Measurements from ENCODE around the gene INSL3. TPM values are rescaled to one million over a fixed set of nuclear protein-coding genes. Genes with fewer than 3 reads are reported as not detected.

The INSL3 gene
- total and polyA plus RNA-seq, 2 of the 13 experiments (the other 11 are each of a cell fraction or from before 2014, with no cell fraction given), result 0.30 TPM; not detected in 1

DNA sequence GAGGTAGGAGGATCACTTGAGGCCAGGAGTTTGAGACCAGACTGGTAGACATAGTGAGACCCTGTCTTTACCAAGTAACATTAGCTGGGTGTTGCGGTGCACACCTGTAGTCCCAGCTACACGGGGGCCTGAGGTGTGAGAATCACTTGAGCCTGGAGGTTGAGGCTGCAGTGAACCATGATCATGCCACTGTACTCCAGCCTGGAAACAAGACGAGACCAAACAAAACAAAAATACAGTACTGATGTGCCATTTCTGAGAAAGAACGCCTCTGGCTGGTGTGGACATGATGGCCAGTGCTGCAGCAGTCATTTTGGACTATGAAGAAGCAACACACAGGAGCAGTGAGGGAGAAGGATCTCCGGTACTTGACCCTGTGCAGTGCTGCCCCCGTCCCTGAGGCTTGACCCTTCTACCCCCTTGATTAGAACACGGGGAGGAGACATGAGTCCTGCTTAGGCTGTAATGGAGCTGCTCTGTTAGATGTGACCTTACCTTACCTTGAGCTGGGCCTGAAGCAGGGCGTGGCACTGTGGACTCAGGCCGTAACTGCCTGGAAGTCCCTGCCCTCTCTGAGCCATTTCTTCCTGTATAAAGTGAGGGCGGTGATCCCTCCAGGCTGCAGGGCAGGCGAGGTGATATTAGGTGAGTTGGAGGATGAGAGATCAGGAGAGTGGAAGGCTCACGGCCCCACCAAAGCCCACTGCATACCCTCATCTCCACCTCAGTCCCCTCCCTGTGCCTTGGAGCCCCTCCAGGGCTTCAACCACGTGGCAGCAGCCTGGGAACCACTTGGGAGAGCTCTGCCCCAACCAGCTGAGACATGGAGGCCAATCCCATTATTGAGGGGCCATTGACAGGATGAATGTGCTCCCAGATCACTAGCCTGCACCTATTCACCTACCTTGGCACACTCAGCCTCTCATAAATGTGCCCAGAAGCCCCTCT is 44.3 kb upstream of the INSL3 start:
- peak overlapping the region; percentile 14 for H3K27ac ChIP-seq (ENCODE audit: extremely low read length, insufficient read depth, low read length)
- intact Hi-C loops (cut with micrococcal nuclease; ENCODE audit: unreplicated experiment) (no loop called here), in situ Hi-C loops (cut with HindIII; ENCODE audit: extremely low pct_ligation_motif_present, low pct_unique_long_range_greater_than_20kb) (loop anchor here (5.0 kb wide), 2 partner anchors 67 to 127 kb away; partner anchors contain the start of gene CCDC124)
- no peak overlapping the region for H3K4me2 ChIP-seq (ENCODE audit: low read depth, low read length)
- H2AFZ ChIP-seq (ENCODE audit: low read length), result no peak overlapping the region
- no peak overlapping the region for H3K9ac ChIP-seq (ENCODE audit: insufficient read depth, low read depth, low read length)
- peak; percentile 23 for ATAC-seq
- H3K4me1 ChIP-seq (ENCODE audit: insufficient read depth, low read length), result peaks cover 56% of the 10 kb centered on the region
- peaks cover 46% of the 10 kb centered on the region for H4K20me1 ChIP-seq (ENCODE audit: insufficient read depth, low read length)
- no TSS peak for BruUV-seq (replicated peaks)
- peak; percentile 58 for FAIRE-seq
- no peaks in the 10 kb centered on the region for H3K9me3 ChIP-seq (ENCODE audit: low read length)
- ChIA-PET POLR2A (interaction anchor here (1.2 to 2.4 kb wide), 4 partner anchors 10 to 71 kb away, joined by 3 to 8 read pairs (median 4); partner anchors contain the start of genes B3GNT3 and CCDC124), CTCF (ENCODE audit: low intra/inter-chr PET ratio, low total read pairs) (no interaction called here)
- peaks cover 14 to 33% of the 10 kb centered on the region in 2 experiments for H3K36me3 ChIP-seq (replicated peaks in 1 of 2; ENCODE audit: control insufficient read depth in 1 of 2, insufficient read depth in 2 of 2, low read length in 2 of 2)
- DNase-seq (ENCODE audit: low spot score), result no peak
- WGBS (ENCODE audit: low lambda C conversion rate), result 62% methylated on average over 10 of the region's 13 CpGs
- peaks cover 2 to 7% of the 10 kb centered on the region in 2 experiments; a peak in 2 of 5 replicates for H3K27me3 ChIP-seq (ENCODE audit: control insufficient read depth in 1 of 2, insufficient read depth in 2 of 2, low read length in 2 of 2)
- H3K4me3 ChIP-seq (replicated peaks in 1 of 3; ENCODE audit: insufficient read depth in 1 of 3, low read depth in 2 of 3, low read length in 3 of 3), result no peak overlapping the region
- peaks cover 18% of the 10 kb centered on the region for H3K79me2 ChIP-seq (ENCODE audit: insufficient read depth, low read length)
- TF ChIP-seq ZNF674 (CRISPR knock-in tag; IDR thresholded peaks at IDR 0.05; ENCODE audit: low read depth), result no peak
- no peak for TF ChIP-seq HHEX (CRISPR knock-in tag; IDR thresholded peaks at IDR 0.05)
- no peak for TF ChIP-seq ZNF333 (CRISPR knock-in tag; IDR thresholded peaks at IDR 0.05; ENCODE audit: borderline replicate concordance)
- no peak for TF ChIP-seq ZNF143 (CRISPR knock-in tag; IDR thresholded peaks at IDR 0.05)
- no peak for TF ChIP-seq RFX5 (IDR thresholded peaks at IDR 0.05; ENCODE audit: low read depth, low read length)
- TF ChIP-seq ZBTB38 (CRISPR knock-in tag; IDR thresholded peaks at IDR 0.05), result no peak
- TF ChIP-seq ZNF205 (CRISPR knock-in tag; IDR thresholded peaks at IDR 0.05), result no peak
- TF ChIP-seq NCOR1 (IDR thresholded peaks at IDR 0.05; ENCODE audit: borderline replicate concordance, low read length), result no peak
- TF ChIP-seq, protein P1, sequence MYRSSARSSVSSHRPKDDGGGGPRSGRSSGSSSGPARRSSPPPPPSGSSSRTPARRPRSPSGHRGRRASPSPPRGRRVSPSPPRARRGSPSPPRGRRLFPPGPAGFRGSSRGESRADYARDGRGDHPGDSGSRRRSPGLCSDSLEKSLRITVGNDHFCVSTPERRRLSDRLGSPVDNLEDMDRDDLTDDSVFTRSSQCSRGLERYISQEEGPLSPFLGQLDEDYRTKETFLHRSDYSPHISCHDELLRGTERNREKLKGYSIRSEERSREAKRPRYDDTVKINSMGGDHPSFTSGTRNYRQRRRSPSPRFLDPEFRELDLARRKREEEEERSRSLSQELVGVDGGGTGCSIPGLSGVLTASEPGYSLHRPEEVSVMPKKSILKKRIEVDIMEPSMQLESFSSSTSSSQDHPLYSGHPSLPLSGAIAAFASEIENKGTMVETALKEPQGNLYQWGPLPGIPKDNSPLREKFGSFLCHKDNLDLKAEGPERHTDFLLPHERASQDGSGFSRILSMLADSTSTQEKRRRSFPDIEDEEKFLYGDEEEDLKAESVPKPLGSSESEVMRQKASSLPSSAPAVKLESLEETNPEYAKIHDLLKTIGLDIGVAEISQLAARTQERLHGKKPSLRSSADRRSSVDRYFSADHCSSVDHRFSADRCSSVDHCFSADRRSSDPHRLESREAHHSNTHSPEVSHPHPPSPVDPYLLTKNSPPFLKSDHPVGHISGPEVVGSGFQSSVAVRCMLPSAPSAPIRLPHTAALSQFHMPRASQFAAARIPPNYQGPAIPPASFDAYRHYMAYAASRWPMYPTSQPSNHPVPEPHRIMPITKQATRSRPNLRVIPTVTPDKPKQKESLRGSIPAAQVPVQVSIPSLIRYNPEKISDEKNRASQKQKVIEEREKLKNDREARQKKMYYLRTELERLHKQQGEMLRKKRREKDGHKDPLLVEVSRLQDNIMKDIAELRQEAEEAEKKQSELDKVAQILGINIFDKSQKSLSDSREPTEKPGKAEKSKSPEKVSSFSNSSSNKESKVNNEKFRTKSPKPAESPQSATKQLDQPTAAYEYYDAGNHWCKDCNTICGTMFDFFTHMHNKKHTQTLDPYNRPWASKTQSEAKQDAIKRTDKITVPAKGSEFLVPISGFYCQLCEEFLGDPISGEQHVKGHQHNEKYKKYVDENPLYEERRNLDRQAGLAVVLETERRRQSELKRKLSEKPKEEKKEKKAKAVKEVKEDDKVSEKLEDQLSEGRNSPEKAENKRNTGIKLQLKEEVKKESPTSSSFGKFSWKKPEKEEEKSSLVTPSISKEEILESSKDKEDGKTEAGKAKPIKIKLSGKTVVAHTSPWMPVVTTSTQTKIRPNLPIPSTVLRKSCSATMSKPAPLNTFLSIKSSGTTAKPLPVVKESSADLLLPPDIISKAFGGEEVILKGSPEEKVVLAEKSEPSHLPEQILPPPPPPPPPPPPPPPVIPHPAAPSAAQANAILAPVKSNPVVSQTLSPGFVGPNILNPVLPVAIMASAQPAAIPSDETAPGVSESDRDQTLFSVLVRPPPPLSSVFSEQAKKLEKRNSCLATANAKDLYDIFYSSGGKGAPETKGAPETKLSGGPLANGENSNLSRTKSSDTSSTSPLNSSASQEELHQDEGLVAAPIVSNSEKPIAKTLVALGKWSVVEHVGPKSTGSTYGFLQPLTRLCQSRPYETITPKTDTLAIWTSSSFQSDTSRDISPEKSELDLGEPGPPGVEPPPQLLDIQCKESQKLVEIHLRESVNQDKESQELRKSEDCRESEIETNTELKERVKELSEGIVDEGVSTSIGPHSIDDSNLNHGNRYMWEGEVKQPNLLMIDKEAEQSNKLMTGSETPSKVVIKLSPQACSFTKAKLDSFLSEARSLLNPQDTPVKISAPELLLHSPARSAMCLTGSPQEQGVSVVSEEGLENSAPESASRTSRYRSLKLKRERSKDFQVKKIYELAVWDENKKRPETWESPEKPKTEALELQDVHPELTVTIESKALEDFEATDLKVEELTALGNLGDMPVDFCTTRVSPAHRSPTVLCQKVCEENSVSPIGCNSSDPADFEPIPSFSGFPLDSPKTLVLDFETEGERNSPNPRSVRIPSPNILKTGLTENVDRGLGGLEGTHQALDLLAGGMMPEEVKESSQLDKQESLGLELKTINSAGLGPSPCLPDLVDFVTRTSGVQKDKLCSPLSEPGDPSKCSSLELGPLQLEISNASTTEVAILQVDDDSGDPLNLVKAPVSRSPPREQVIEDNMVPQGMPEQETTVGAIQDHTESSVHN (CRISPR knock-in tag; IDR thresholded peaks at IDR 0.05), result no peak
- no peak for TF ChIP-seq ZKSCAN1 (IDR thresholded peaks at IDR 0.05; ENCODE audit: low read length)
- no peak for TF ChIP-seq ZNF790 (CRISPR knock-in tag; IDR thresholded peaks at IDR 0.05; ENCODE audit: borderline replicate concordance)
- TF ChIP-seq ZNF121 (CRISPR knock-in tag; IDR thresholded peaks at IDR 0.05), result peak; percentile 28; the same call in 1 of the 2 replicates
- no peak for TF ChIP-seq KDM3A (CRISPR knock-in tag; IDR thresholded peaks at IDR 0.05; ENCODE audit: low read depth)
- no peak for TF ChIP-seq MTF2 (CRISPR knock-in tag; IDR thresholded peaks at IDR 0.05; ENCODE audit: borderline replicate concordance)
- TF ChIP-seq ZNF230 (CRISPR knock-in tag; IDR thresholded peaks at IDR 0.05), result no peak
